LNCAP (cell line): Measurements from ENCODE around the gene FEZ2.

Experiments used
- TF ChIP-seq, protein P1 (sequence below): fragments of 450-650 bp; IDR thresholded peaks from 2 replicates; pipeline ENCODE4 v1.5.1; 2017; ENCODE audit warnings: mild to moderate bottlenecking

The FEZ2 gene

DNA sequence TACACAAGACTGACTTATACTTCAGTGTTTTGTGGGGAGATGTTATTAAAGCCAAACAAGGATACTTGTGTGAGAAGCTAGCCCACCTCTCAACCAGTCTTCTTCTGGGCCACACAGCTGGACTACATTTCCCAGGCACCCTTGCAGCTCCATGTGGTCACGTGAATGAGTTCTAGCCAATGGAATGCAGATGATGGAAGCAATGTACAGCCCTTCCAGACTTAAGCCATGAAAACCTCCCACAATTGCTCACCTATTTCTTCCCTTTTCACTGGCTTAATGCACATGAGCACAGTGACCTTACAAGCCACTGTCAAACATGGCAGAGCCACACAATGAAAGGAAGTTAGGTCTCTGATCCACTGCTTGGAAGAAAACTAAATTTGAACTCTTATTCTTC, 20.4 kb upstream of the FEZ2 start:
- TF ChIP-seq, protein P1, sequence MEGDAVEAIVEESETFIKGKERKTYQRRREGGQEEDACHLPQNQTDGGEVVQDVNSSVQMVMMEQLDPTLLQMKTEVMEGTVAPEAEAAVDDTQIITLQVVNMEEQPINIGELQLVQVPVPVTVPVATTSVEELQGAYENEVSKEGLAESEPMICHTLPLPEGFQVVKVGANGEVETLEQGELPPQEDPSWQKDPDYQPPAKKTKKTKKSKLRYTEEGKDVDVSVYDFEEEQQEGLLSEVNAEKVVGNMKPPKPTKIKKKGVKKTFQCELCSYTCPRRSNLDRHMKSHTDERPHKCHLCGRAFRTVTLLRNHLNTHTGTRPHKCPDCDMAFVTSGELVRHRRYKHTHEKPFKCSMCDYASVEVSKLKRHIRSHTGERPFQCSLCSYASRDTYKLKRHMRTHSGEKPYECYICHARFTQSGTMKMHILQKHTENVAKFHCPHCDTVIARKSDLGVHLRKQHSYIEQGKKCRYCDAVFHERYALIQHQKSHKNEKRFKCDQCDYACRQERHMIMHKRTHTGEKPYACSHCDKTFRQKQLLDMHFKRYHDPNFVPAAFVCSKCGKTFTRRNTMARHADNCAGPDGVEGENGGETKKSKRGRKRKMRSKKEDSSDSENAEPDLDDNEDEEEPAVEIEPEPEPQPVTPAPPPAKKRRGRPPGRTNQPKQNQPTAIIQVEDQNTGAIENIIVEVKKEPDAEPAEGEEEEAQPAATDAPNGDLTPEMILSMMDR = no peak

DNA sequence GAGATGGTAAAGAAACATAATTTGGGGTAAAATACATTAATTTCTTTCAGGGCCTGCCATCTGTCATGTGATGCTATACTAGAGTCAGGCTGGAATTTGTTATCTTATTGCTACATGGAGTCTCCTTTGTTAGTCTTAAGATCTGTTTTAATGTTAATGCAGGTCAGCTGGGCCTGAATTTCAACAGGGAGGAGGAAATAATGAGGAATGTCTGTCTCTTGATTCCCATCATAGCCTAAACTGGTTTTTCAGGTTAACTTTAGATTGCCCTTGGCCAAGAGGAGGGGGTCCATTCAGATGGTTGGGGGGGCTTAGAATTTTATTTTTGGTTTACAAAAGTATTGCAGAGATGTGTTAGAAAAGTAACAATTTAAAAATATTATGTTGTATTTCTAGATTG, 19.0 kb upstream of the FEZ2 start:
- TF ChIP-seq, protein P1 = no peak

GRCh38 chr2:36615222-36615621, 17.3 kb upstream of the FEZ2 start:
- TF ChIP-seq, protein P1 = no peak

DNA sequence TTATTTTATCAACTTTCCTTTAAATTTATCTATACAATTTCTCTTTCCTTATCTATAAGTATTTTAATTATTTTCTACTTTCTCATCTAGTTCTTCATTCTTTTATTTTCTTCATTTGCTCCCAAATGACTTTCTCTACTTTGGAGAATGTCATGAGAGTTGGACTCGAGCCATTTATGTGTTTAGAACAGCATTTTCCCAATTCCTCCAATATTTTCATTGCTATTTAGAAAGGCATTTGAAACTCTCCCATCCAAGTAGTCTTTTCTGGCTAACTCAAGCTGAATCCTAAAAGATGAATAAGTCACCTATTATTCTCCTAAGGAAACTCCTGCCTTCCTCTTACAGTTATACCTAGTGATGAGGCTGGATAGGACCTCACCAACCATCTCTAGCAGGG, 15.8 kb upstream of the FEZ2 start:
- TF ChIP-seq, protein P1 = no peak

DNA sequence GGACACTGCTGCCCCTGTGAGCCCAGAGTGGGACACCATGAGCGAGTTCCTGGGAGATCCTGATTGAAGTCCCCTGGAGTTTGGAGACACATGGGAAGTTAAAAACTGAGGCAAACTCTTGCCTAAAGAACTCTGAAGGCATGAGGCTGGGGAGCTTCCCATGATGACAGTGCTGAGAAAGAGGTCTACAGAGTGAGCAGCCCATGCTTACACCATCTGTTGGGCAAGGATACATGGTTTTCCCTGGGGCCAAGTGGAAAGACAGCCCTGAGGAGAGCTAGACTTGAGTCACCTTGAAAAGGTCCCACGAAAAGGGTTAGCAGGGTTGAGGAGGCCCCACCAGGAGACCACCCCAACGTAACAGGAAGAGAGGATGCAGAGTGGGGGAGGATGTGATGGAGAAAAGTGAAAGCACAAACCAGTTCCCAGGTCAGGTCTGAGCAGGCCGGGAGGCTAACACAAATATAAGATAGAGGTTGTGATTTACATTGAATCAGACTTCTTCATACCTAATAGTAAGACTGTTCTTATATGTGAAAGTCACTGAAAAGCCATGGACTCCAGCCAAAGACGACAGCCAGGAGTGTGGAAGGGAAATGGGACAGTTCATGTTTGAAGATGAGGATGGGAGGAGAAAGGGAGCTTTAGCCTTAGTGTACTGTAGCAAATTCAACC, 13.5 kb upstream of the FEZ2 start:
- TF ChIP-seq, protein P1 = no peak

- TF ChIP-seq, protein P1 = no peak
Observed at GRCh38 chr2:36609507-36609906, 11.5 kb upstream of the FEZ2 start.

- TF ChIP-seq, protein P1 = no peak
Observed at GRCh38 chr2:36607947-36608346, 10.0 kb upstream of the FEZ2 start.

- TF ChIP-seq, protein P1 = no peak
Observed at GRCh38 chr2:36606925-36607324, 9.0 kb upstream of the FEZ2 start.
